ENCODE measurements around the gene SLC25A22. TPM values are rescaled to one million over a fixed set of nuclear protein-coding genes. Genes with fewer than 3 reads are reported as not detected.

Gene SLC25A22
- total RNA-seq, 1 donor from 2014 or later: 20.8 TPM

DNA sequence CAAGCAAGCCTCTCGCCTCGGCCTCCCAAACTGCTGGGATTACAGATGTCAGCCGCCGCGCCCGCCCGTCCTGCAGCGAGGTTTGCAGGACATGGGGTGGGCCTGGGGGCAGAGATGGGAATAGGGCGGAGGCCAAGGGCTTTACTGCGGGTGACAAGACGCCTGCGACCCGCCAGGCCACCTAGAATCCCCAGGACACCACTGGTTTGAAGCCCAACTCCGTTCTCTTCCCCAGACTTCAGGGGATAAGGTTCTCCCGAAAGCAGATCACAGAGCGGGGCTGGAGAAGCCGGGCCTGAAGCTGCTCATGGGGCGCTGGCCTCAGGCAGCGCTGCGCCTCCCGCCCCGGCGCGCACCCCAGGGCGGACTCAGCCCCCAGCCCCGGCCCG lies 43.9 kb upstream of the SLC25A22 start:
- Histone ChIP-seq H3K9me3 (no peaks in the 10 kb centered on the region), H3K4me1 (peaks cover 48% of the 10 kb centered on the region), H3K36me3 (peaks cover 38% of the 10 kb centered on the region), H3K4me3 (peak overlapping the region; percentile 100), H3K27ac (peak overlapping the region; percentile 97), H3K27me3 (no peaks in the 10 kb centered on the region)
- peak; percentile 0 for ATAC-seq
- TF ChIP-seq, protein P1, sequence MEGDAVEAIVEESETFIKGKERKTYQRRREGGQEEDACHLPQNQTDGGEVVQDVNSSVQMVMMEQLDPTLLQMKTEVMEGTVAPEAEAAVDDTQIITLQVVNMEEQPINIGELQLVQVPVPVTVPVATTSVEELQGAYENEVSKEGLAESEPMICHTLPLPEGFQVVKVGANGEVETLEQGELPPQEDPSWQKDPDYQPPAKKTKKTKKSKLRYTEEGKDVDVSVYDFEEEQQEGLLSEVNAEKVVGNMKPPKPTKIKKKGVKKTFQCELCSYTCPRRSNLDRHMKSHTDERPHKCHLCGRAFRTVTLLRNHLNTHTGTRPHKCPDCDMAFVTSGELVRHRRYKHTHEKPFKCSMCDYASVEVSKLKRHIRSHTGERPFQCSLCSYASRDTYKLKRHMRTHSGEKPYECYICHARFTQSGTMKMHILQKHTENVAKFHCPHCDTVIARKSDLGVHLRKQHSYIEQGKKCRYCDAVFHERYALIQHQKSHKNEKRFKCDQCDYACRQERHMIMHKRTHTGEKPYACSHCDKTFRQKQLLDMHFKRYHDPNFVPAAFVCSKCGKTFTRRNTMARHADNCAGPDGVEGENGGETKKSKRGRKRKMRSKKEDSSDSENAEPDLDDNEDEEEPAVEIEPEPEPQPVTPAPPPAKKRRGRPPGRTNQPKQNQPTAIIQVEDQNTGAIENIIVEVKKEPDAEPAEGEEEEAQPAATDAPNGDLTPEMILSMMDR (IDR thresholded peaks at IDR 0.05): no peak
- intact Hi-C loops (cut with DNase I): no loop called here
- no peak for DNase-seq

DNA sequence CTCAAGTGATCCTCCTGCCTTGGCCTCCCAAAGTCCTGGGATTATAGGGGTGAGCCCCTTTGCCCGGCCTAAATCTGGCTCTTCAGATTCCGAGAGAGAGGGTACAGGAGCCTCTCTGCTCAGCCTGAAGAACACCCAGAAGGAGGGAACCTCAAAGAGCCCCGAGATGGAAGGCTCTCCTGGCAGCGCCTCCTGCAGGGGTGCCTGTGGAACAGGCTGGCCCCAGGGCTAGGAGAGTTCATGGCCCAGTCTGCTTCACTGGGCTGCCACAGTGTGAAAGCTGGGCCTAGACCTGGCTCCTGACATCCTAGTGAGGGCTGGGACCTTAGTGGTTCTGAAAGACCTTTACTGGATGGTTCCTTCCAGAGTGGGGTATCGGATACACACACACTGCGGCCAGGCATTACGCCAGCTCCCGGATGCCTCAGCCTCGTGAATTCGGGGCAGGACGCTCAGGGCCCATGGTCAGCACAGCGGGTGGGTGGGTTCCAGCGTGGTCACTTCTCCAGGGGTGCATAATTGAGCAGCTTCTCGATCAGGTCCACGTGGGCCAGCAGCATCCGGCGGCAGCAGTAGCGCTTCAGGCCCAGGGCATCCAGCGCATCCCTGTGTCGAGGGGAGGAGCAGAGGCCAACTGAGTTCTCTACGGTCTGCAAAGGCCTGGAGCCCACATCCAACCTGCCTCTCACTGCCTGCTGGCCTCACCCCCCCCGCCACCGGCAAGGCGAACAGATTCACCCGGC lies 42.0 kb upstream of the SLC25A22 start:
- TF ChIP-seq, protein P1 (IDR thresholded peaks at IDR 0.05): peak; percentile 22
- H3K4me1 ChIP-seq: peaks cover 33% of the 10 kb centered on the region
- ATAC-seq (no peak), DNase-seq (no peak)
- no peaks in the 10 kb centered on the region for H3K27me3 ChIP-seq
- intact Hi-C loops (cut with DNase I): no loop called here
- peak overlapping the region; percentile 100 for H3K4me3 ChIP-seq
- no peak overlapping the region for H3K27ac ChIP-seq
- peaks cover 50% of the 10 kb centered on the region for H3K36me3 ChIP-seq
- no peaks in the 10 kb centered on the region for H3K9me3 ChIP-seq

DNA sequence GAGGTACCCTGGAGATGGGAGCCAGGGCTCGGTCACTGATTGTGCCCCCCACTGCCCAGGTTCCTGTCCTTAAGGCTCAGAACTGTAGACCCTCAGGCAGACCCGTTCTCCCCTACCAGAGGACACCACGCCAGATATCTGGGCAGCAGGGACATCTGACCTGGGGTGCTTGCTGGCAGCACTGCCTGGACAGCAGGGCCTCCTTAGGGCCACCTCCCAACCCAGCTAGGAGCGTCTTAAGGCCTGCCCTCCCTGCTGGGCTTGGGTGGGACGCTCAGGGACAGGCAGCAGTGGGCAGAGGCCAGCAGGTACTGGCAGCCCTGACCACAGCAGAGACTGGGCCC lies 41.2 kb upstream of the SLC25A22 start:
- intact Hi-C loops (cut with DNase I): no loop called here
- ATAC-seq: no peak
- peaks cover 39% of the 10 kb centered on the region for H3K4me1 ChIP-seq

DNA sequence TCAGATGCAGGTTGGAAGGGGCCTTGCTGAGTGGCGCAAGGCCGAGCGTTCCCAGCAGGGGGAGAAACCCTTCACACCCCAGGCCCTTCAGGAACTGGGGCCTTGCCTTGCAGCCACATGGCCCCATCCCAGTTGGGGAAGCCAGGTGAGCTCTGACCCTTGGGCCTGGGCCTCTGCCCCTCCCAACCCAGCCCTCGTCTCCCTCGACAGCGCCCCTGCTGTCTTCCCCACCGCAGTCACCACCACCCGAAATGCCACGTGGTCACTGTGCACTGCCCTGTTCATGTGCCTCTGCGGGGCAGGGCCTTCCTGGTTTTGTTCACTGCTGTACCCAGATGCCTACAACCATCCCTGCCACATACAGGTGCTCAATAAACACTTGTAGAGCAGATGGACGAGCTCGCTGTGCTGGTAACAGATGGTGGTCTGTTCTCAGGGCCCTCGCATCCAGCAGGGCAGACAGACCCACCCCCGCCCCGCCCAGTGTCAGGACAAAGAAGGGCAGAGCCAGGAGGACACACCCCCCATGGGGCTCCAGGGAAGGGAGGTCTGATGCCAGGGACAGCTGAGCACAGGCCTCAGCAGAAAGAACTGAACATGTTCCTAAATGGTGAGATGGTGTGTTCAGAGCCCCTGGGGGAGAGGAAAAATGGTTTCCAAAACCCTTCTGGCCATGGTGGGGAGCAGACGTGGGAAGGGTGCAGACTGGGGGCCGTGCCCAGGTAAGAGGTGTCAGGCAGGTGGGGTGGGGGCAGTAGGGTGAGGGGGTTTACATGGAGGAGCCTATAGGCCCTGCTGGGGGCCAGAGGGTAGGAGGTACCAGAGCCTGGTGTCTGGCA lies 40.6 kb upstream of the SLC25A22 start:
- no peak for ATAC-seq
- H3K9me3 ChIP-seq: no peaks in the 10 kb centered on the region
- peaks cover 50% of the 10 kb centered on the region for H3K36me3 ChIP-seq
- no peak for DNase-seq
- H3K4me3 ChIP-seq: no peak overlapping the region
- H3K27ac ChIP-seq: no peak overlapping the region
- TF ChIP-seq, protein P1 (IDR thresholded peaks at IDR 0.05): no peak
- H3K4me1 ChIP-seq: peaks cover 44% of the 10 kb centered on the region
- no peaks in the 10 kb centered on the region for H3K27me3 ChIP-seq
- intact Hi-C loops (cut with DNase I): no loop called here

More for the DNA sequence above, 41.2 kb upstream of the SLC25A22 start:
- Histone ChIP-seq H3K9me3 (no peaks in the 10 kb centered on the region), H3K36me3 (peaks cover 50% of the 10 kb centered on the region), H3K4me3 (no peak overlapping the region), H3K27me3 (no peaks in the 10 kb centered on the region), H3K27ac (no peak overlapping the region)
- DNase-seq: no peak
- TF ChIP-seq, protein P1 (IDR thresholded peaks at IDR 0.05): no peak

DNA sequence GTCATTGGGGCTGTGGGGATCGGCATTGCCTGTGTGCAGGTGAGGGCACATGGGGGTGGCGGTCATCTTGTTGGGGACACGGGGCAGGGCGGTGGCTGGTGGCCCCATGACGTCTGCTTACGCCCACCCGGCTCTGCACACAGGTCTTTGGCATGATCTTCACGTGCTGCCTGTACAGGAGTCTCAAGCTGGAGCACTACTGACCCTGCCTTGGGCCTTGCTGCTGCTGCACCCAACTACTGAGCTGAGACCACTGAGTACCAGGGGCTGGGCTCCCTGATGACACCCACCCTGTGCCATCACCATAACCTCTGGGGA lies 39.9 kb upstream of the SLC25A22 start:
- no peak overlapping the region for H3K4me3 ChIP-seq
- DNase-seq: no peak
- peaks cover 50% of the 10 kb centered on the region for H3K36me3 ChIP-seq
- TF ChIP-seq, protein P1 (IDR thresholded peaks at IDR 0.05): no peak
- no peaks in the 10 kb centered on the region for H3K27me3 ChIP-seq
- H3K27ac ChIP-seq: peak overlapping the region; percentile 4
- H3K4me1 ChIP-seq: peaks cover 44% of the 10 kb centered on the region
- no peak for ATAC-seq
- no peaks in the 10 kb centered on the region for H3K9me3 ChIP-seq
- intact Hi-C loops (cut with DNase I): no loop called here
